Activated naive CD8-positive, alpha-beta T cell treated with anti-CD3 and anti-CD28 coated beads for 36 hours (primary cell): ENCODE results near the gene CTXN1. TPM values are rescaled to one million over a fixed set of nuclear protein-coding genes. Genes with fewer than 3 reads are reported as not detected.
A peak's percentile ranks its signal among the peaks of the same experiment; 100 is the strongest.

ENCODE experiments used
- DNase-seq: peaks from one replicate; pipeline ENCODE4 v3.0.0; 2021
- H3K27ac Mint-ChIP-seq: one replicate; pipeline ENCODE4 v1.8.0; 2022; ENCODE audit warnings: mild to moderate bottlenecking, moderate library complexity, mixed read lengths
- H3K27me3 Mint-ChIP-seq: one replicate; pipeline ENCODE4 v1.8.0; 2022; ENCODE audit warnings: mild to moderate bottlenecking, mixed read lengths
- H3K36me3 Mint-ChIP-seq: one replicate; pipeline ENCODE4 v1.8.0; 2021; ENCODE audit warnings: mild to moderate bottlenecking, mixed read lengths
- H3K4me1 Mint-ChIP-seq: one replicate; pipeline ENCODE4 v1.8.0; 2021; ENCODE audit warnings: mixed read lengths
- H3K4me3 Mint-ChIP-seq: one replicate; pipeline ENCODE4 v1.8.0; 2022; ENCODE audit warnings: mild to moderate bottlenecking, moderate library complexity, mixed read lengths
- H3K9me3 Mint-ChIP-seq: one replicate; pipeline ENCODE4 v1.8.0; 2022; ENCODE audit warnings: mixed read lengths
- total RNA-seq, 2 experiments: library from RNA; stranded (reverse); gene quantifications; one replicate each; pipeline ENCODE4 v1.2.3, GENCODE V29; 2021

CTXN1 gene
- total RNA-seq = under 1 TPM; 0.44 to 0.52 TPM

DNA sequence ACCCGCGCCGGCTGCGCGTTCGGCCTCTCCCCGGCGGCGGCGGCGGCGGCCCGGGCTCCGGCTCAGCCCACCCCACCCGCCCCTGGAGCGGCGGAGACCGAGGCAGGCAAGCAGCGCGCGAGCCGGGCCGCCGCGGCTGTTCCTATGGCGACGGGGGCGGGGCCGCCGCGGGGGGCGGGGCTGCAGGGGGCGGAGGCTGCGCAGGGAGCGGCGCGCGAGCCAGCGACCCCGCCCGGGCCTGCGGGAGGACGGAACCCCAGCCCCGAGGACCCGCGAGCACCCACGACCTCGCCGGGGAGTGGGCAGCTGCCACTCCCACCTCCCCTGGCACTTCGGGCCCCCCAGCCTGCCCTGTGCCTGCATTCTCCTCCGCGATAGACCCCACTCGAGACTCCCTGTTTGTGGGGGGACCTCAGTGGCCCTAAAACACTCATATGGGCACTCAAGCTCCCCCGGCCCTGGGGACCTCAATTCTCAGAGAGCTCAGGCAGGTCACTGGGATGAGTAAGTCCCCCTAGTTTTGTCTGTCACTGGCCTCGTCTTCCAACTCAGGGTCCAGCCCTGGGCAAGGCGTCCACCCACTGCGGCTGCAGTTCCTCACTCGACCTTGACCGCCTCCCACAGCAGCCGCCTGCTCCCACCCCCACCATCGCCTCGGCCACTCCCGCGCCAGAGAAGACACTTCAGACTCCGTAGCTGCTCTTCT lies at the start of gene CTXN1:
Gene CTXN1 (minus strand): TSS at position 115 of the 706 bp plus-strand sequence. CDS start 597 bp downstream, outside the sequence.
- Mint-ChIP-seq H3K27ac (peak within 1 kb of the TSS; percentile 65), H3K27me3 (no peaks in the 10 kb centered on the region), H3K36me3 (peaks cover 14% of the 10 kb centered on the region), H3K4me3 (peak within 1 kb of the TSS; percentile 71), H3K9me3 (no peaks in the 10 kb centered on the region), H3K4me1 (peaks cover 22% of the 10 kb centered on the region)
- peak; percentile 83 for DNase-seq

DNA sequence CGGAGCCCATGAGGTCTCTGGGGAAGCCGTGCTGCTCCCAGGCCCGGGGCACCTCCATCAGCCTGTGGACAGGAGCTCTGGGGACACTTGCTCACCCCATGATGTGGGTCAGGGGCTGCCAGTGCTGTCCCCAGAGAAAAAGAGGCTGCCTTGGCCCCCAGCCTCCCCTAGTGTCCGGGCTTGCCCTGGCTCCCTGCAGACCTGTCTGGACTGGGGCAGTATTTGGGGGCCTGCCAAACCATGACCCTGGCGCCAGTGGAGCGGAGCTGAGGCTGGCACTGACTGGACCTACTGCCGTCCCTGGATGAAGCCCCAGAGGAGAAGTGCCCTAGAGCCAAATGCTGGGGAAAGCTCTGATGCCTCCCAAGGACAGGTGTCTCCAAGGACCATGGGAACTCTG lies 49.1 kb upstream of the CTXN1 start:
- no peaks in the 10 kb centered on the region for H3K9me3 Mint-ChIP-seq
- no peaks in the 10 kb centered on the region for H3K4me1 Mint-ChIP-seq
- no peak for DNase-seq
- no peaks in the 10 kb centered on the region for H3K27me3 Mint-ChIP-seq
- no peak overlapping the region for H3K4me3 Mint-ChIP-seq
- H3K27ac Mint-ChIP-seq = no peak overlapping the region
- peaks cover 5% of the 10 kb centered on the region for H3K36me3 Mint-ChIP-seq

DNA sequence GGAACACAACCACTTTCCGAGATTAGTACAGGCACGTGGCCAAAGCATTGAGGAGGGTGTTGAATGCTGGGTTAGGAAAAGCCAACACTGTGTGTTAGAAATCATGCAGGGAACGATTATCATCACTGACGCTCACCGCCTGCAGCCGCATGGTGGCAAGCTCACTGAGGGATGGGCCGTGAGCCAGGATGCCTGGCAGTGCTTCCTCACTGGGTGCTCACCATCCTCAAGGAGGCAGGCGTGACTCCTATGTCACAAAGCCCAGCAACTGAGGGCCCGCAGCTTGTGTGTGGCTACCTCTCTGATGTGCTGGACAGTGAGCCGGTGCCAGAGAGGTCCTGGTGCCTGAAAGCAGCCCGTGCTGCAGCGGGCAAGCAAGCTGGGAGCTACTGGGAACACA lies 47.9 kb upstream of the CTXN1 start:
- no peaks in the 10 kb centered on the region for H3K27me3 Mint-ChIP-seq
- no peak overlapping the region for H3K4me3 Mint-ChIP-seq
- no peaks in the 10 kb centered on the region for H3K9me3 Mint-ChIP-seq
- no peaks in the 10 kb centered on the region for H3K4me1 Mint-ChIP-seq
- no peak overlapping the region for H3K27ac Mint-ChIP-seq
- no peak for DNase-seq
- peaks cover 4% of the 10 kb centered on the region for H3K36me3 Mint-ChIP-seq

DNA sequence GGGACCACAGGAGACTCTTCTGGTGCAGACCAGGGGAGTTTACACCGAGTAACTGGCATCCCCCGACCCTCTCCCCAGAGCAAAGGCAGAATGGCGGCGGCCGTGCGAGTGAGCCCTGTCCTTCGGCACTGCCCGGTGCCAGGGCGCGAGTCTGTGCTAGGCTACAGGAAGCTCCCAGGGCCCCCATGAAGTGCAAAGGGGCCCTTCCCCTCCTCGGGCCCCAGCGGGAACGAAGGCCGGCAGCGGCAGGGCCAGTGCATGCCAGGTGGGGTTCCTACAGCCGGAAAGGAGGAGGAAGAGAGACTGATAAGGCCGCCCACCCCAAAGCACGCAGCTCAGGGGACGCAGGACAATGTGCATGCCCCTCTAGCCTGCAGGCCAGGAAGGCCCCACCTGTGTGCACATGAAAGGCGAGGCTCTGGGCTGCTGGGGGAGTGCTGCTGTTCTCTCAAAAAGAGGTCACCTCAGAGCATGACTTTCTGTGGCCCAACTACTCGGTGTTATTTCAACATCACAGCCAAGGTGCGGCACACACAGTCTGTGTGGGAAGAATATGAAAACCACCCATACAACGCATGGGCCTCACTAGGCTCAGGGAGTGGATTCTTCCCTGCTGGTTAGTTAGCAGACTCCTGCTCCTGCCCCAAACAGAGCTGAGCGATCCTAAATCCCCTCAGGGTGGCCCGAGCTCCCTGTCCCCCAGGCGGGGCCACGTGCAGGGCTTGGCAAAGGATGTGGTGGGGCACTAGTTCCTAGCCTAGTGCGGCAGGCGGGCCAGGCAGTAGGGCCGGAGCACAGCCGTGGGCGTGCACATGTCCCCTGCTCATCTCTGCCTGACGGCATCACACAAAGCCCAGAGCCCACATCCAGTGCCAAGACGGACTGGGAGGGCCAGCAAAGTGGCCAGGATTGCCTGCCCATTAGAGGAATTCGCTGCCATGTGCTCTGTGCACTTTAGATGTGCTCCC lies 45.9 kb upstream of the CTXN1 start:
- no peaks in the 10 kb centered on the region for H3K9me3 Mint-ChIP-seq
- peaks cover 4% of the 10 kb centered on the region for H3K36me3 Mint-ChIP-seq
- no peak for DNase-seq
- no peak overlapping the region for H3K27ac Mint-ChIP-seq
- no peak overlapping the region for H3K4me3 Mint-ChIP-seq
- H3K4me1 Mint-ChIP-seq = no peaks in the 10 kb centered on the region
- H3K27me3 Mint-ChIP-seq = no peaks in the 10 kb centered on the region

DNA sequence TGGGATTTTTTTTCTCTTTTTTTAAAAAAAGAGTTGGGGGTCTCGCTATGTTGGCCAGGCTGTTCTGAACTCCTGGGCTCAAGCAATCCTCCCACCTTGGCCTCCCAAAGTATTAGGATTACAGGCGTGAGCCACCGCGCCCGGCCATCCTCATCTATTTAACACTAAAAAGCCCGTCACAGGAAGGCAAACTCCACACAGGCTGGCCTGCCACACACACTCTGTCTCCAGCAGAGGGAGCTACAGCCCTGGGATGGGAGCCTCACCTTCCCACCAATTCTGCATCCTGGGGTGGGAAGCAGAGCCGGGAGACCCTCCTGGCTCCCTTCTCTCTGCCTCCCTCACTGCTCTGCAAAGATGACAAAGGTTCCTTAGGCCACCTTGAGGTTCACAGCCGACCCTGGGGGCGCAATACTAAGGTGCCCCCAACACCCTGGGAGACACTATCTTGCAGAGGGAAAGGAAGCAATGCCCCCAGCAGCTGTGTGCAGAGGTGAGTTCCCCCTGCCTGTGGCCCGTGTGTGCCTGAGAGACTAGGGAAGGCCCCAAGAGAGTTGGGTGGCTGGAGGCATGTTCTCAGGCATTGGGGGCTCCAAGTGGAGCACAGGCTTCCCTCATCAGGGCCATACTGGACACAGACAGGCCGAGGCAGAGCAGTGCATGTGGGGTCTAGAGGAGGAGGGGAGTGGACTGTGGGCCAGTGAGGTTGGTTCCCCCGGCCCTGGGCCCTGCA lies 44.9 kb upstream of the CTXN1 start:
- Mint-ChIP-seq H3K4me3 (no peak overlapping the region), H3K36me3 (peaks cover 4% of the 10 kb centered on the region), H3K4me1 (no peaks in the 10 kb centered on the region), H3K27ac (no peak overlapping the region), H3K9me3 (no peaks in the 10 kb centered on the region), H3K27me3 (no peaks in the 10 kb centered on the region)
- DNase-seq = peak; percentile 23

DNA sequence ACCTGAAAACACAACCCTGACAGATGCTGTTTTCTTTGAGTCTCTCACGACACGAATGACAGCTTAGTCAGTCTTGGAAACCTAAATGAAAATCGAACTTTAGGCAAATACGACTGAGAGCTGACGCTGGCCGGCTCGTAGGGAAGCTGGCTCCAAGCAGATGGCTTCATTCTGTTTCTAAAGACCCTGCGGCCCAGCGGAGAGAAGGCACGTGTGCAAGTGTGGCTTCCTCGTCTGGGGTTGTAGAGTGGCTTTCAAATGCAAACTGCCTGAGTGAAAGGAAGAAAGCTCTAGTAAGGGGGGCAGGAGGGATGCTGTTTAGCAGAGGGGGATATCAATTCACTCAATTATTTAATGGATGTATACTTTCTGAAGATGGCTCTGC lies 43.6 kb upstream of the CTXN1 start:
- H3K9me3 Mint-ChIP-seq = no peaks in the 10 kb centered on the region
- no peaks in the 10 kb centered on the region for H3K4me1 Mint-ChIP-seq
- no peak for DNase-seq
- no peaks in the 10 kb centered on the region for H3K27me3 Mint-ChIP-seq
- peaks cover 4% of the 10 kb centered on the region for H3K36me3 Mint-ChIP-seq
- H3K4me3 Mint-ChIP-seq = no peak overlapping the region
- no peak overlapping the region for H3K27ac Mint-ChIP-seq

DNA sequence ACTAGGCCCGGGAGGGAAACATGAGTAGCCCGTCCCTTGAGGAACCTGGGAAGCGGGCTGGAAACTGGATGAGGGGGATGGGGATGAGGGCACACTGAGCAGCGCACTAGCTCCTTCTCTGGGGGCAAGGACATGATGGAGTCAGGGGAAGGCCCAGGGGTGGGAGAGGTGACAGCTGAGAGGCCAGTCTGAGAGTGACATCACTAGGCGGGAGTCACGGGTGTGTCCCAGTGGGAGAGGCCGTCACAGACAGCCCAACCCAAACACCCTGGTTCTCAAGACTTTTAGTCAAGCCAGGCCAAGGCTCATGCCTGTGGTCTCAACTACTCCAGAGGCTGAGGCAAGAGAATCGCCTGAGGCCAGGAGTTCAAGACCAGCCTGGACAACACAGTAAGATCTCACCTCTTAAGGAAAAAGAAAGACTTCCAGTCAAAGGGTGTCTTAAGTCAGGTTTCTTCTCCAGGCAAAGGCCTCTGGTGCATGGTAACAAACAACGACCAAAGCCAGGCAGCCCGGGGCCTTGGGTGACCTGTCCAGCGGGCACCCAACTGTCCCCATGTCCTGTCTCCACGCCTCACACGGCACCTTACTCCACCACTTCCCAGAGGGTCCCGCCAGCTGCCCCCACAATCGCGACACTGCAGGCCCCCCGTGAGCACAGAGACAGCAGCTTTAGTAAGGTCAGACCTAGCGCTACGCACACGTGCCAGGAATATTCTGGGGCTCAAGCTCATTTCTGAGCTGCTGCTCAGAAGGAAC lies 43.0 kb upstream of the CTXN1 start:
- no peaks in the 10 kb centered on the region for H3K4me1 Mint-ChIP-seq
- no peaks in the 10 kb centered on the region for H3K27me3 Mint-ChIP-seq
- no peak for DNase-seq
- H3K9me3 Mint-ChIP-seq = no peaks in the 10 kb centered on the region
- H3K27ac Mint-ChIP-seq = no peak overlapping the region
- H3K36me3 Mint-ChIP-seq = peaks cover 6% of the 10 kb centered on the region
- H3K4me3 Mint-ChIP-seq = no peak overlapping the region

DNA sequence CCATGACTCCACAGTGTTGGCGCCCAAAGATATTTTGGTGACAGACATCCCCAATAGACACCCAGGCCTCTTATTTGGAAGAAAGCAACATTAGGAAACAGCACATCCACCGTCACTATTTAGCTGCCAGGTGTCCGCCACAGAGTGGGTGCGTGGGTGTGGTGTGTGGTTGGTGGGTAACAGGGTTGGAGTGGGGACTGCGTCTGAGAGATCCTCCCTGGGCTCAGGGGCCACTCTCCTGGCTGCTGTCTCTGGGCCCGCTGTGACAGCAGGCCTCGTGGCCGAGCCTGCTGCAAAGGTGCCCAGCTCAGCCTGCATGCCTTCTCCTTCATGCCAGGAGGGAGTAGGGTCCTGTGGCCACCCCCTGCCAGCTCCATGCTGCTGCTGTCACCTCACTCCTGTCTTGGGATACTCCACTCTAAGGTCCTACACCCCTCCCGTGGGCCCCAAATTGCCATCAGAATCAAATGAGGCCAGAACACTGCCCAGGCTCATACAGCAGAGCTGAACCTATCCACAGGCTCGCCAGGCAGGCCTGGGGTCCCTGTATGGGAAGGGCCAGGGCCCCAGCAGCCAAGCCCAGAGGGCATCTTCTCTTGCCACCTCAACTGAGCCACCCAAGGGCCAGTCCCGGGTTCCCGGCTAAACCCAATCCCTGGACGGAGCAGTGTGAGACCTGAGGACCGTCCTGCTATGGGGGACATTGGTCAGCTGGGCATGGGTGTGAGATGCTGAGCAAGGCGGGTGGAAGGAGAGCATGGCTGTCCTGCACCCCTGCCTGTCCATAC lies 42.3 kb upstream of the CTXN1 start:
- no peak overlapping the region for H3K27ac Mint-ChIP-seq
- peaks cover 2% of the 10 kb centered on the region for H3K36me3 Mint-ChIP-seq
- H3K27me3 Mint-ChIP-seq = no peaks in the 10 kb centered on the region
- no peaks in the 10 kb centered on the region for H3K4me1 Mint-ChIP-seq
- no peak overlapping the region for H3K4me3 Mint-ChIP-seq
- DNase-seq = no peak
- no peaks in the 10 kb centered on the region for H3K9me3 Mint-ChIP-seq

DNA sequence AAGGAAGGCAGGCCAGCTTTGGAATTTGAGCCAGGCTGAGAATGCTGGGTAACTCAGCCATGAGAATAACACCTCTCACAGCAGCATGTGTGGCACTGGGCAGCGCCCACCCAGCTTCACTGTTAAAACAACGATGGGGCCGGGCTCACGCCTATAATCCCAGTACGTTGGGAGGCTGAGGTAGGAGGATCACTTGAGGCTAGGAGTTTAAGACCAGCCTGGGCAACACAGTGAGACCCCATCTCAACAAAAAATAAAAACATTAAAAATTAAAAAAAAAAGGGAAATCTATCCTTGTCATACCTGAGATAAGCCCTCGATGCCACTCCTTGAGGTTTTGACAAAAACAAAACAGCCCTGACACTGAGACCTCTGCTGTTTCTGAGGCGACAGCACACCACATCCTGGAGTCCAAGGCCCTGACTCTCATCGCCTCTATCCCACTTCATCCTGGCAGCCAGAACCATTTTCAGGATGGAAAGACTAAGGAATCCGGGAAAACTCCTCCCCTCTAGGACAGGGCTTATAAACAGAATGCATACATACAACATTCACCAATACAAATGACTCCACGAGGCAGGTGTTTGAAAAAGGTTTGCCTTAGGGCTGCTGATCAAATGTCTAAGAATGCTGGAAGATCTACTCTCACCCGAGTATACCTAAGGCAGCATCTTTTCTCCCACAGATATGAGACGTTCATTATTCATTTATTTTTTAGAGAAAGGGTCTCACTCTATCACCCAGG lies 40.2 kb upstream of the CTXN1 start:
- Mint-ChIP-seq H3K36me3 (peaks cover 2% of the 10 kb centered on the region), H3K9me3 (no peaks in the 10 kb centered on the region), H3K4me1 (no peaks in the 10 kb centered on the region), H3K27me3 (no peaks in the 10 kb centered on the region), H3K27ac (no peak overlapping the region), H3K4me3 (no peak overlapping the region)
- DNase-seq = no peak

DNA sequence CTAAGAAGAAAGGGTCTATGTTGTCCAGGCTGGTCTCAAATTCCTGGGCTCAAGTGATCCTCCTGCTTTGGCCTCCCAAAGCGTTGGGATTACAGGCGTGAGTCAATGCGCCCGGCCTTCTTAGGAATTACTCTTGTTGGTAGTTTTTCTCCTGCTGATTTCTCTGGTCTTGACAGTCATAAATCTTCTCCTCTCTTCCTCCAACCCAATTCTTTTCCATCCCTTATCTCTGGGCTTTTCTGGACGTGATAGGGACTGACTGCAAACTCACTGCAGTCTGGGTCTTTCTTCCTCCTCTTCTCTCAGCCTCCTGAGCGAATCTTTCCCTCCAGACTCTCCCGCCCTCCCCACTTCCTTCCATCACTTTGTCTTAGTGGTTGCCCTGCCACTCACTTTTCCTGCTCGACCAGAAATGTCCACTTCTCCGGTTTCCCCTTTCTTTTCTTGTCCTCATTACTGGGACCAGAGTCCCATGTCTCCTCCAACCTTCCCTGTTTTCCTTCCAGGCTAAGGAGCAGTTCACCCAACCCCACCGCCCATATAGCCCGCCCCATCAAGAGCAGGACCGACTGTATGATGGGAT lies 39.4 kb upstream of the CTXN1 start:
- H3K36me3 Mint-ChIP-seq = peaks cover 3% of the 10 kb centered on the region
- H3K9me3 Mint-ChIP-seq = no peaks in the 10 kb centered on the region
- H3K4me1 Mint-ChIP-seq = no peaks in the 10 kb centered on the region
- H3K27me3 Mint-ChIP-seq = no peaks in the 10 kb centered on the region
- no peak for DNase-seq
- H3K4me3 Mint-ChIP-seq = no peak overlapping the region
- no peak overlapping the region for H3K27ac Mint-ChIP-seq

DNA sequence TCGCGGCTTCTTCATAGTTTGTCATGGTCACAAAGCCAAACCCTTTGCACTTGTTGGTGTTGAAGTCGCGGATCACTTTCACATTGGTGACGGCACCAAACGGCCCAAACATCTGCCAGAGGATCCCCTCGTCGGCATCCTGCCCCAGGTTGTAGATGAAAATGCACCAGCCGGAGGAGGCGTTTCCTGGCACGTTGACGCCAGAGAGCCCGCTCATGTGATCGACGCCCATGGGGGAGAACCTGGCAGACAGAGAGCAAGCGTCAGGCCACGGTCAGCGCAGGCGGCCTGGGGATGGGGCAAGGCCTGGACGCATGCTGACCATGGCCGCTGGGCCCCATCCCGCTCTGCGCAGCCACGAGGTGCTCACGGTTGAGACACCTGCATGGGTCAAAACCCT lies 37.6 kb upstream of the CTXN1 start:
- DNase-seq = no peak
- Mint-ChIP-seq H3K27ac (no peak overlapping the region), H3K36me3 (peaks cover 4% of the 10 kb centered on the region), H3K4me3 (no peak overlapping the region), H3K9me3 (no peaks in the 10 kb centered on the region), H3K4me1 (no peaks in the 10 kb centered on the region), H3K27me3 (no peaks in the 10 kb centered on the region)

DNA sequence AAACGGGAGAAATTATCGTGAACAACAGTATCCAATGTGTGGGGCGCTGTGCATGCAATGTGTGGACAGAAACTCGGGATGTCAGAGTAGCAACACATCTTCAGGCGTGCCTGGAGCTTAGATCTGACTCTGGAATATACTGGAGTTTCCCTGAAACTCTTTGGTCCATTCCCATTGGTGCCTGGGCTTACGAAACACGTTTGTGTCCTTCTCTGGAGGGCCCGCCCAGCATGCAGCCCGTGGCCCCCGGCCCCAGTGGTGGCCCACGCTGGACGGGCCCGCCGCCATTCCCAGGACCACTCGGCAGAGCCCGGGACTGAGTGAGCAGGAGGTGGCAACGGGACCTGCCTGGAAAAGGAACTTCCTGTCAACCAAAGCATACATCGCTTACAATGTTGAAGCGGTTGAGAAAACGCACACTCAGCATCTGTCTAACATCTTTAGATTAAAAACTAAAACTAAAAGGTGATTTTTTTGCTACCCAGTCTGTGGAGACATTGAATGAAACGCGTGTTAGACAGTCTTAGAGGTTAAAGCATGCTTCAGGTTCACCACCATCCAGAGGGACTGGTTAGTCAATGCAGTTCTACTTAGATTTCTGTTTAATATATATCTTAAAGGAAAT lies 36.8 kb upstream of the CTXN1 start:
- Mint-ChIP-seq H3K4me3 (no peak overlapping the region), H3K27me3 (no peaks in the 10 kb centered on the region), H3K9me3 (no peaks in the 10 kb centered on the region), H3K4me1 (no peaks in the 10 kb centered on the region), H3K36me3 (peaks cover 4% of the 10 kb centered on the region), H3K27ac (no peak overlapping the region)
- DNase-seq = no peak
